ENCODE results near the gene DPP6.

Gene DPP6

GRCh38 chr7:154709840-154710520 lies 657.8 kb downstream of the DPP6 start:
- no peak for DNase-seq (ENCODE audit: low spot score)

GRCh38 chr7:154720016-154720415 lies 667.8 kb downstream of the DPP6 start:
- no peak for DNase-seq (ENCODE audit: low spot score)

GRCh38 chr7:154721086-154721485 lies 668.9 kb downstream of the DPP6 start:
- DNase-seq (ENCODE audit: low spot score): no peak

- DNase-seq (ENCODE audit: low spot score): no peak
Observed at GRCh38 chr7:154726368-154726767, 674.2 kb downstream of the DPP6 start.

GRCh38 chr7:154729056-154729455 lies 676.9 kb downstream of the DPP6 start:
- DNase-seq (ENCODE audit: low spot score): no peak

- no peak for DNase-seq (ENCODE audit: low spot score)
Observed at GRCh38 chr7:154735766-154736165, 683.6 kb downstream of the DPP6 start.

GRCh38 chr7:154736389-154736788 lies 684.2 kb downstream of the DPP6 start:
- DNase-seq (ENCODE audit: low spot score): no peak

- DNase-seq (ENCODE audit: low spot score): no peak
Observed at GRCh38 chr7:154738216-154738615, 686.0 kb downstream of the DPP6 start.

- no peak for DNase-seq (ENCODE audit: low spot score)
Observed at GRCh38 chr7:154741131-154741530, 688.9 kb downstream of the DPP6 start.

- no peak for DNase-seq (ENCODE audit: low spot score)
Observed at GRCh38 chr7:154743206-154743605, 691.0 kb downstream of the DPP6 start.

- DNase-seq (ENCODE audit: low spot score): peak; percentile 81
Observed at GRCh38 chr7:154744256-154744860, 692.2 kb downstream of the DPP6 start.

GRCh38 chr7:154744861-154745258 lies 692.7 kb downstream of the DPP6 start:
- no peak for DNase-seq (ENCODE audit: low spot score)

GRCh38 chr7:154746571-154747360 lies 694.6 kb downstream of the DPP6 start:
- DNase-seq (ENCODE audit: low spot score): no peak

GRCh38 chr7:154748089-154748786 lies 696.0 kb downstream of the DPP6 start:
- DNase-seq (ENCODE audit: low spot score): no peak

GRCh38 chr7:154750353-154750801 lies 698.2 kb downstream of the DPP6 start:
- no peak for DNase-seq (ENCODE audit: low spot score)

- no peak for DNase-seq (ENCODE audit: low spot score)
Observed at GRCh38 chr7:154753226-154753625, 701.0 kb downstream of the DPP6 start.

GRCh38 chr7:154757756-154758155 lies 705.6 kb downstream of the DPP6 start:
- no peak for DNase-seq (ENCODE audit: low spot score)

- no peak for DNase-seq (ENCODE audit: low spot score)
Observed at GRCh38 chr7:154759989-154760388, 707.8 kb downstream of the DPP6 start.

- no peak for DNase-seq (ENCODE audit: low spot score)
Observed at GRCh38 chr7:154765118-154765517, 712.9 kb downstream of the DPP6 start.

GRCh38 chr7:154767142-154767541 lies 714.9 kb downstream of the DPP6 start:
- DNase-seq (ENCODE audit: low spot score): no peak

- no peak for DNase-seq (ENCODE audit: low spot score)
Observed at GRCh38 chr7:154767821-154768415, 715.7 kb downstream of the DPP6 start.

GRCh38 chr7:154769001-154769400 lies 716.8 kb downstream of the DPP6 start:
- no peak for DNase-seq (ENCODE audit: low spot score)
